Right lobe of liver (tissue), 4 donors: ENCODE measurements around the gene EPYC.

Source experiments
- POLR2A ChIP-seq: fragments of 450-650 bp; IDR thresholded peaks from one replicate; pipeline ENCODE4 v1.6.1; 2017; ENCODE audit warnings: antibody characterized with exemption, mild to moderate bottlenecking
- TF ChIP-seq, protein P1 (sequence below), 4 donors: fragments of 200-600 bp in 3 of 4; fragments of 450-650 bp in 1 of 4; IDR thresholded peaks; one replicate each; pipeline versions ENCODE4 v1.5.1 to v1.8.0; 2016 to 2022; ENCODE audit warnings: antibody characterized with exemption in 4 of 4, mild to moderate bottlenecking in 2 of 4
- donor health status: DM: no; HTN: no; CAD: no.
- donor health status: DM: no; HTN: no; CAD: no.
- donor health status: DM: no; HTN: yes; CAD: no.

DNA sequence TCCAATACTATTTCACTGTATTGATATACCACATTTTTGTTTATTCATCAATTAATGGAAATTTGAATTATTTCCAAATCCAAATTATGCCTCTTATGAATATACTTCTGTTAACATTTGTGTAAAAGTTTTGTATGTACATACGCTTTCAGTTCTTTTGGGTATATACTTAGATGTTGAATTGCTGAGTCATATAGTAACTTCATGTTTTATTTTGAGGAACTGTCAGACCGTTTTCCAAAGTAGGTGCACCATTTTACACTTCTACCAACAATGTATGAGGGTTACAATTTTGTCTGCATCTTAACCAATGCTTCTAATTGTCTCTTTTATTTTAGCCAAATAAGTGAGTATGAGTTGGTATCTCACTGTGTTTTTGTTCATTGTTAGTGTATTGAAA lies 39.6 kb downstream of the EPYC start:
- no peak for TF ChIP-seq POLR2A
- TF ChIP-seq, protein P1, sequence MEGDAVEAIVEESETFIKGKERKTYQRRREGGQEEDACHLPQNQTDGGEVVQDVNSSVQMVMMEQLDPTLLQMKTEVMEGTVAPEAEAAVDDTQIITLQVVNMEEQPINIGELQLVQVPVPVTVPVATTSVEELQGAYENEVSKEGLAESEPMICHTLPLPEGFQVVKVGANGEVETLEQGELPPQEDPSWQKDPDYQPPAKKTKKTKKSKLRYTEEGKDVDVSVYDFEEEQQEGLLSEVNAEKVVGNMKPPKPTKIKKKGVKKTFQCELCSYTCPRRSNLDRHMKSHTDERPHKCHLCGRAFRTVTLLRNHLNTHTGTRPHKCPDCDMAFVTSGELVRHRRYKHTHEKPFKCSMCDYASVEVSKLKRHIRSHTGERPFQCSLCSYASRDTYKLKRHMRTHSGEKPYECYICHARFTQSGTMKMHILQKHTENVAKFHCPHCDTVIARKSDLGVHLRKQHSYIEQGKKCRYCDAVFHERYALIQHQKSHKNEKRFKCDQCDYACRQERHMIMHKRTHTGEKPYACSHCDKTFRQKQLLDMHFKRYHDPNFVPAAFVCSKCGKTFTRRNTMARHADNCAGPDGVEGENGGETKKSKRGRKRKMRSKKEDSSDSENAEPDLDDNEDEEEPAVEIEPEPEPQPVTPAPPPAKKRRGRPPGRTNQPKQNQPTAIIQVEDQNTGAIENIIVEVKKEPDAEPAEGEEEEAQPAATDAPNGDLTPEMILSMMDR (IDR thresholded peaks at IDR 0.05): no peak
